Kidney tubule cell (primary cell): ENCODE results near the gene AFF3.

Experiments used
- DNase-seq: peaks from one replicate; pipeline ENCODE4 v3.0.0-alpha.2; 2018; ENCODE audit warnings: low spot score

AFF3 gene

GRCh38 chr2:99854236-99854852 lies 288.0 kb downstream of the AFF3 start:
- no peak for DNase-seq

DNA sequence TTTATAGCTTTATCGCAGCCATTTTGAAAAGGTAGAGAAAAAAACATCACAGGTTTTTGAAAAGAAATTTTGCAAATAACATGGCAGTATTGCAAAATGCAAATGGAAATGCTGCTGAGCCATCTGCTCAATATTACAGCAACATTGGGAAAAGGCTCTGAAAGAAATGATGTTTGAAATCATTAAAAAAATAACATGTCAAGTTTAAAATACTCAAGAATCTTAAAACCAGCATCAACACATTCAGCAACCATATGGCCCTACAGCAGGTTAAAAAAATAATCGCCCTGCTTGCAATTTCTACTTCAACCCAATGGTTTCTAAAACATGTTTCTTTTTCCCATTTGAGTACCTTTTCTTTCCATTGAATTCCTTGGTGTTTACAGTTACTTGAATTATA lies 289.4 kb downstream of the AFF3 start:
- DNase-seq = no peak

DNA sequence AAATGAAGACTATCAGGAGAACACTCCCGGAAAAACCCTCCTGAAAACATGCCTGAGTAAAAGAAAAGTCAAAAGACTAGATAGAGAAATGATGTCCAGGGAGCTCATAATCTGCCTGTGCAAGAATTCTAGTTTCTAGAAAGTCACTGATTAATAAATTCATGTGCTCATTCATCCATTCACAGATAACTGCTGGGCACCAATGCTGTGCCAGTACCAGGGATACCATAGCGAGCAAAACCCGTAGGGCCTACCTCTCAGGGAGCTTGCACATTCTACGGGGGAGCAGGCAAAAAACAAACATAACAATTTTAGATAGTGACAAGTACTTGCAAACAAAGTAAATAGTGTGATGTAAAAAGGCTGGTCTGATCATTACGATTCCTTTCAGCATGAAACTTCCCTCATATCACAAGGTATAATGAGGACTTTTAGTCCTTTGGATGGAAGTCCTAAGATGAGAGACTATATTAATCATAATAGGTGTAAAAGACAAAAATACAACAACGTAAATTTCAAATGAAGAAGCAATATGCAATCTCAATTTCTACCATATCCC lies 289.9 kb downstream of the AFF3 start:
- peak; percentile 55 for DNase-seq

DNA sequence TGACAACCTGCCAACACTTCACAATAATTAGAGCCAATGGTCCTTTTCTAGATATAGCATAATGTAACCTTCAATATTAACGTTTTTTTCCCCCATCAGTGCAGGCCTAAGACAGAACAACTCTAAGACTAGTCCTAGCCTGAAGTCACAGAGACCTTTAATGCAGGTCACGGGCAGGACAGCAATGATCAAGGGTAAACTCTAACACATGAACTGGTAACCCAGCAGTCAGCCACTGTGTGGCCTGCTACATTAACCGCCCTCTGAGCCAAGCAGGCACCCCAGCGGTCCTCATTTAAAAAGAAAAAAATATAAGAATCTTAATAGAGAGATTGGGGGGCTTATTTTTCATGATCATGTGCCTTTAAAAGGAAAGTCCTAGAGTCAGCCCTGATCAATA lies 290.6 kb downstream of the AFF3 start:
- no peak for DNase-seq

DNA sequence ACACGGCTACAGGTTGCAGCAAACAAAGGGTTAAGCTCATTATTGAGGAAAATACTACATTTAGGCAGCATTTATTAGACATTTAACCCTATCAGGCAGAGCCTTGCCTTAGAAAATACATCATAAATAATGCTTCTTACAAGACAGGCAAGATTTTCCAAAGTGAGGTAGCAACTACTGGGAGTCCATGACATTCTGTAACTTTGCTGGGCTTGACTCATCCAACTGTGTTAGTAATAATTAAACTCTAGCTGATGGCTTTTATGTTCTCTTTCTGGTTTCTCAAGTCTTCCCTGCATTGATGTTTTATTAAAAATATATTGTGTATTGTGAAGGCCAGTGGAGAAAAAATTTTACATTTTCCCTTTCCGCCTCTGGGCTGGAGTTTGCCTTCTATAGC lies 291.3 kb downstream of the AFF3 start:
- DNase-seq = peak; percentile 88

DNA sequence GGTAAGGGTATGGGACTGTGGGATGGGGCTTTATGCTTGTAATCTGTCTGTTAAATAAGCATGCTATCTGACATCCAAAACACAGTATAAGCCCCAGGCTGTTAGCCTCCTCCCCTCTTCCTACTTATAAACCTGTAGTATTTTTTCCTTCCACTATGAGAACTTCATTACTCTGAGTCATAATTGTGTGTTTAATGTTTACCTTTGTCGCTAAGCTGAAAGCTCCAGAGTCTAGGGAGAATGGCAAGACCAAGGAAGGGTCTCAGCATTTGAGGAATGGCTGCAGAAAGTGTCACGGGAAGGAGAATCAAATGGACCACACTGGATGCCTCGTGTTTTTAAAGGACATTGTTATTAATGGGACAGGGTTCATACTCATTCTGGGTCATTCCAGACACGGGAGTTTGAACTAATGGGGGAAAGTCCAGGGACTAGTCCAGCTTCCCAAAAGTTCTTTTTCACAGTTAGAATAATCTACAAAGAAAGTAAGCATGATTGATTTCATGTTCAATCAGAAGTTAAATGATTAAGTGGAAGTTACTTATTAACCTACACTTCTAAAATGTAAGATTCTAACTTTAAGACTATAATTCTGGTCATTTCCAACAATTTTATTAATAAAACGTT lies 292.2 kb downstream of the AFF3 start:
- DNase-seq = peak; percentile 91

DNA sequence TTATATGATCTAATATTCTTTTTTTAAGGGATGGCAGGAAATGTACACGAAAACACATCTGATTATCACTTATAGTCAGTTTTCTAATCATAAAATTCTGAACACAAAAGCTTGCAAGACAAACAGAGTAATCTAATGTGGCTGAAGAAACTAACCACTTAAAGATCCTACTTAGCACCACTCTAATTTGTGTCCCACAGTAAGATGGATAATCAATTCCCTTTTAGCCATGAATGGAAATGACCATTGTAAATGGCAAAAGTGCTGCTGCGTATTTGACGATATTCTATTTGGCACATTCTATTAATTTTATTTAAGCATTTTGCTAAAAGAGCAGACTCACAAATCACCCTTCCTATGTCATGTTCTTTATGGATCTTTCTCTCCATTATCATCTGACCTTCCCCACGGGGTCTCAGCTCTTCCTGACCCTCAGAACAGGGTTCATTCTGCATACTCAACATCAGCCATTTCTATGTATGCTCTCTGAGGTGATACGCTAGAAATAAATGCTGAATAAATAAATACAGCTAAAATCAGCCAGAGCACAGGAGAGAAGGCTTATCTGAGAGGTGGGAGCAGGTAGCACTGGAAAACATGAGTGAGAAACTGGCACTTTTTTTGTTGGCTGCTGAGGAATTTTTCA lies 295.8 kb downstream of the AFF3 start:
- no peak for DNase-seq

- DNase-seq = peak; percentile 54
These were observed 297.1 kb downstream of the AFF3 start for GRCh38 chr2:99845296-99845695.

DNA sequence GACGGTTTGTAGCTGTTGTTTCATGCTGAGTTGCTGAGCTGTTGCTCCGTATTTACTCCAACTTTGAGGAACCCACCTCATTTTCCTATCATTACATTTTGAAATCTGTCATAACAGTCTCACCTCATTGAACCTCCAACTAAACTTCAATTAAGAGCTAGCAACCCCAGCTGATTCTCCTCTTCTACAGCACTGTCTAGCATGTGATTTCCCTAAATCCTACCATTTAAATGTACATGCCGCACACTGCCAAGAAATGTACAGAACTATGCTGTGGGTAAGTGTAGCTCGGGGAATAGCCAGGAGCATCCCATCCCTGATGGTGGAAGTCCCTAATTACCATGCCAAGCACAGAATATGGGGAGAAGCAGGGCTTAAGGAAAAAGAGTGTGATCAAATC lies 299.9 kb downstream of the AFF3 start:
- no peak for DNase-seq

GRCh38 chr2:99841749-99842148 lies 300.6 kb downstream of the AFF3 start:
- peak; percentile 60 for DNase-seq

DNA sequence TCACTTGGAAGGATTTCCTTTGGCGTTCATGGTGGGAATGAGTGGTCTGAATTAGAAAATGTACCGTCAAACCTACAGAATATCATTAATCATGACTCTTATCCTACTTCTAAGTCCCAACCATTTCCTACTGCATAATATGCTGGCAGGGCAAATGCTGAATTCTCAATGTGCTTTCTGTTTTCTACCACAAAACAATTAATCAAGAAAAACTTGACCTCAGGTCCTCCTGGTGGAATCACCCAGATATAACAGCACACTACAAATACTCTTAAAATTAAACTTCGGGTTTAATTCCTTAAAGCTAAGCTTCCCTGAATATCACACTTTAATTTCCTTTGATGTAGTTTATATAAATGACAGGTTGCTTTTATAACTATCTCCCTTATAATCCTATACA lies 301.6 kb downstream of the AFF3 start:
- DNase-seq = no peak

DNA sequence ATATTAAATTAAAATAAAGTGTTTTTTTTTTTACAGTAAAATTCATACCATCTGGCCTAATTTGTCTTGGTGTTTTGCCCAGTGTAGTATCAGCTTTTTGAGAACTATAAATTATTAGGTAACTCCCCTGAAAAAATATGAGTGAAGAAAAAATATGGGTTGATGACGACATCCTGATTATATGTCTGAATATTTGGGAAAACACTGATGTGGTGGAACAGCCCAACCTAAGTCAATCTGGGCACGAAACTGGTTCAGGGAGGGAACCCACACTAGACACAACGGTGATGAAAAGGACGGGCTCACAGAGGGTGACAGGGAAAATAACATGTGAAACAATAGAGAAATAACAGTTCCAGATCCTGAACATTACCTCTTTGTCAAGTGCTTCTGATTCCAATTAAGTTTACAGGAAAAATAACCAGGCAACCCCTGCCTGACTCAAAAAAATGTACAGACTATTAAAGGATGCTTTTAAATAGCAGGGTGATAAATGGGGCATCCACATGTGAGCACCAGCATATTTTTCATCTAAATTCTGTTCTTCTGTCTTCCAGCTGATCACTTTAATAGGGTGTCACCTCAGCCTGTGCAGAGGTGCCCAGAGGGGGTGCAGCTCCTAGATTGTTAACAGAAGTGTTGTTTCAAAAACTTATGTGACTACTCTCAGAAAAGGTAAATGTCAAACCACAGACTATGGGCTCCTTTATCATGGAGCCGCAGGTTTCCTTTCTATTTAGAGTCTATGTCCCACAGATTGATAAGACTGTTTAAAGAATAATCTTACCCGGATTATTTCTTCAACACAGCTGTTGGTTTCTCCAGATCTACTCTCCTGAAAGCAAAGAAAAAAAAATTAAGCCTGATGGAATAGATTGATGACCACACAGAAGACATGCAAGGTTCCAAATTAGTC lies 305.4 kb downstream of the AFF3 start:
- no peak for DNase-seq

DNA sequence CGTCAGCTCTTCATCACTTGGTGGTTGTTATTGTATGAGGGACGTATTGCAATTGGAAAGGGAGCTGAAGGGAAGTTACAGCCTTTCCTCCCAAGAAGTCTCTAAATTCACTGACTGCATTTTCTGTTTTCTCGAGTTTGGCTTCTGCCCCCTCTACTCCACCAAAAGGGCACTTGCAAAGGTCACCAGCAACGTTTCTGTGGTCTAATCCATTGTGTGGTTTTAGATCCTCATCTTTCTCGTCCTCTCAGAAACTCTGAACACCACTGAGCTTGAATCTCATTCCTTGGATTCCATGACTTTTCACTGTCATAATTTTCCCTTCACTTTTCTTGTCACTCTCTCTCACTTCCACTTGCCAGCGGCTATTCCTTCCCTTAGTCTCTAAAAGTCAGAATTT lies 308.0 kb downstream of the AFF3 start:
- no peak for DNase-seq

DNA sequence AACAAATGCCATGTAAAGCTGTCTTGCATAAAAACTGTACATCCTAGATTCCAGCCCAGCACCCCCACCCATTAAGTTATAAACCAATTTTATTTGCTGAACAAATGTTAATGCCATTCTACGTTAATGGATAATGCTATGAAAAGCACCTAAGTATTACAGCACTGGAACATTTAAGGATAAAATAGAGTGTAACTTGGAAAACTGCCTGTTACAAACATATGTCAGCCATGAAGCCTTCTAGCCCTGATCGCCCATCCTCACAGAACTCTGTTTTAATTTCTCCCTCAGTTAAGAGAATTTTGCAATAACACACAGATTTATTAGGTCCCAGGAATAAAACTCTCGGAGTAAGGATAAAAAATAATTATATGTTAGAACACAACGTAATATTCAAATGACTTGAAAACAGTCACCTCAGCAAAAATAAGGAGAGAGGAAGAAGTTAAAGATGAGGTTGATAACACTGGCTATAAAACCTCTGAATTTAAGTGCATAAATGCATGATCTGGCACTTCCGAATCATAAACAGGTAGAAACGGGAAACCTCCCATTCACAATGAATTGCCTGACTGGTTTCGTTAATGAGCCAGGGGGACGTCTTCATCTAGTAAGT lies 308.7 kb downstream of the AFF3 start:
- DNase-seq = no peak

GRCh38 chr2:99832926-99833325 lies 309.5 kb downstream of the AFF3 start:
- DNase-seq = no peak

DNA sequence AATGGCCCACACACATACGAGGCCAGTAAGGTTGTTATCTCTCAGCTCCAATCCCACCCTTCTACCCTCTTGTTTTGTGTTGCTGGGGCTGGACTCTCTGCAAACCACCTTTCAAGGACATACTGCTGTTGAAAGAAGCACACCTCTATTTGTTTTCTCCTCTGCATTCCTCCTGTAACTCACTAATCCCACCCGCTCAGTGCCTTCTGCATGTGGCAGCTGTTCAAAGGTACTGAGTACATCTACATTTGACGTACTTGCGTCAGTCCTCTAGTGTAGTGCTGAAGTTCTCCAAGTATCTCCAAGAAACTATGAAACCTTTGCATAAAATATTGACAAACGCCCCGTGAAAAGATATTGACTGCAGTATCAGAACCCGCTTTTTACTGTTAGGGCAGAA lies 310.6 kb downstream of the AFF3 start:
- no peak for DNase-seq

GRCh38 chr2:99827296-99827999 lies 314.9 kb downstream of the AFF3 start:
- no peak for DNase-seq

DNA sequence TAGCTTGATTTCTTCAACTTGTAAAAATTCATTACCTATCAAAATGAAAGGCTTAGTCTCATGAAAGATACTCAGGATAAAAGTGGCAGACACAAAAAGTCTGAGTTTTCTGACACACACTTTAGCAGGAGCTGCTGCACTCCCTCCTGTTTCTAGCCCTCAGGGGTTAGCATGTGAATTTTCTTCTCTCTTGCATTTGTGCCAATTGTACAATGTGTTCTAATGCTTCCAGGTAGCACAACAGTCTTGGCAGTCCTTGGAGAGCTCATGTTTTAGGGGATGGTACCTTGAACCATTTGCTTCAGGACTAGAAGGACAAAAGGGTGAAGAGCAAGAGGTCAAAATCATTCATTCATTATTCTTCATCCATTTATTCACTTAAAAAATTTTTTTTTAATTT lies 316.8 kb downstream of the AFF3 start:
- no peak for DNase-seq

DNA sequence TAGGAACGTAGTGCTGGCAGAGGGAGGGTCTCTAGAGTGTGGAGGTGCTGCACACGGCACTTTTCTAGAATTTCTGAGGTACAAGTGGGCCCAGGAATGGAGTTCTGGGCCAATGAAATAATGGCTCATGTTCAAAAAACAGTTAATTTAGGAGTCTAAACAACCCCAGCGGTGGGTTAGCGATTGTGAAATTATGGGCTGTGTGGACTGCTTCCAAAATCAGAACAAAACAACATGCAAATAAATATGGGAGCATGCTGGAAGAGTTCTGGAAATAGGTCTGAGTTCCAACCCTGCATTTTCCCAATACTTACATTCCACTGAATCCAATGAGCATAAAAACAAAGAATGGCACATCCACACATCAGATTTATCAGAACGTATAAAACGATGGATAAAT lies 317.6 kb downstream of the AFF3 start:
- no peak for DNase-seq

DNA sequence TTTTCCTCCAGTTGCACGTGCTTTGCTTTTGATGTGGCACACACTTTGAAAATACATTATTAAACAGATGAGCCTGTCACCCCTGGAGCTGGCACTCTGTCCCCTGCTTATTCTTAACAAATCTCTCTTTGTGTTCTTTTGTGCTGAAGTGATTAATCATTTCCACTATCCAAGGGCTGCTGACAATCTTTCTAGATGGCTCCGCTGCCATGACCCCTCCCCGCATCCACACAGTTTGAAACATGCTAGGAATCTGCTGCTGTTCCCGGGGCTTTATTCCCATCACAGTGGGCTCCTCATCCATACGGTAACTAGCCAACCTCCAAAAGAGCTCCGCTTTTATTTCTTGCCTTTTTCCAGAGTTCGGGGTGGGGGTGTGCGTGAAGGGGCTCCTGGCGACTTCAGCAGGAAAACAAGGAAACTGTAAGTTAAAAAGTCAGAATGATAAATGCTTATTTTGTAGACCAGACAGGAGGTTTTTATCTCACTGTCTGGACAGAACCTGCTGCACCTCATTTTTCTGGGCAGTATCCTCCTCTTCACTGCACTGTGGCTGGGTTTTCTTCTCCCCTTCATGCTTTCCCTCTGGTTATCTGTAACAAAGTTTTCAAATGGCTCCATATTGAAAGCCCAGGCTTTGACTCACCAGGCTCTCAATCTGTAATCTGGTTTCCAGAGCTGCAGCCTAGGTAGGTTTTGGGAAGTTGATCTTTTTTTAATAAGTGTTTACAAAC lies 319.7 kb downstream of the AFF3 start:
- no peak for DNase-seq

GRCh38 chr2:99821984-99822383 lies 320.4 kb downstream of the AFF3 start:
- DNase-seq = no peak
